PFSK-1 (cell line): ENCODE measurements around the gene MARK3.

Experiments
- FOXP2 ChIP-seq: optimal IDR thresholded peaks from 2 replicates; pipeline ENCODE3; 2011; ENCODE audit warnings: borderline replicate concordance, control low read depth, inconsistent platforms; ENCODE audit not compliant: insufficient read depth; ENCODE audit errors: extremely low read length, extremely low read depth
- POLR2AphosphoS5 ChIP-seq: IDR thresholded peaks from 2 replicates; pipeline ENCODE4 v1.6.1; 2012; ENCODE audit warnings: low read depth, mild to moderate bottlenecking, control low read depth, low read length, moderate library complexity
- SIN3A ChIP-seq: IDR thresholded peaks from 2 replicates; pipeline ENCODE4 v1.6.1; 2012; ENCODE audit warnings: mild to moderate bottlenecking, low read length, moderate library complexity, borderline replicate concordance; ENCODE audit not compliant: insufficient read depth
- TAF1 ChIP-seq: IDR thresholded peaks from 2 replicates; pipeline ENCODE4 v1.6.1; 2012; ENCODE audit warnings: low read length, control low read depth, borderline replicate concordance; ENCODE audit not compliant: insufficient read depth
- TF ChIP-seq, protein P1 (sequence below), 2 experiments: IDR thresholded peaks; 2 replicates each; pipeline versions ENCODE4 v1.6.1 to v1.8.0; 2011 to 2012; ENCODE audit warnings: low read depth in 2 of 2, low read length in 2 of 2, control low read depth in 1 of 2, inconsistent platforms in 1 of 2, mild to moderate bottlenecking in 1 of 2, moderate library complexity in 1 of 2; ENCODE audit not compliant: insufficient read depth in 1 of 2

The MARK3 gene

DNA sequence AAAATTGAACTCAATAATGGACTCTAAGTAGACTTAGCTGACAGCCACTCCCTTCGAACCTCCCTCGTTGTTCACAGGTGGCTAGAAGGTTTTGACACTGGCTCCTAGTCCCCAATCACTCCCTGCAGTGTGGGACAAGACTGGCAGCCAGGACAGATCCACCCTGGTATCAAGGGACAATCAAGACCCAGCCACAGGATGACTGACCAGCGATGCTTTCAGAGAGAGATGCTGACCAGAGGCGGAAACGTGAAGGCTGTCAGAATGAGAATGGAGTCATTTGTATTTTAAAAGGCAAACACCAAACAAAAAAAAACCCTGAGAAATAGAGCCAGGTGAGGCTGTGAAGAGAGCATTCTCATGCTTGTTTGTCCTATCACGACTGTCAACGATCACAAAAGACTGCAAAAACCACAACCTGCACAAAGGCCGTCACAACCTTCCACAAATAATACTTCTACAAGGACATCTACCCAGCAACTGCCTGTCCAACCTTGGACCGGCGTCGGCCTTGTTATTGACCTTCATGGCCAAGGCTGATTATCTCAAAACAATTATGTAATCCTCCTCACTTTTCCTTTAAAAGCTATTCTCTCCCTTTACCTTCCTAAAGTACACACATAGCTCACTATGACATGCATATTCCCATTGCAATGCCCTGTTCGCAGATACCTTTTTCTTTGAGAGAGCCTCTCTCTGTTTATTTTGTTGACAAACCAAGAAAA is 38.0 kb upstream of the MARK3 start:
- TF ChIP-seq SIN3A (no peak), TAF1 (no peak), FOXP2 (no peak), POLR2AphosphoS5 (no peak)
- TF ChIP-seq, protein P1, sequence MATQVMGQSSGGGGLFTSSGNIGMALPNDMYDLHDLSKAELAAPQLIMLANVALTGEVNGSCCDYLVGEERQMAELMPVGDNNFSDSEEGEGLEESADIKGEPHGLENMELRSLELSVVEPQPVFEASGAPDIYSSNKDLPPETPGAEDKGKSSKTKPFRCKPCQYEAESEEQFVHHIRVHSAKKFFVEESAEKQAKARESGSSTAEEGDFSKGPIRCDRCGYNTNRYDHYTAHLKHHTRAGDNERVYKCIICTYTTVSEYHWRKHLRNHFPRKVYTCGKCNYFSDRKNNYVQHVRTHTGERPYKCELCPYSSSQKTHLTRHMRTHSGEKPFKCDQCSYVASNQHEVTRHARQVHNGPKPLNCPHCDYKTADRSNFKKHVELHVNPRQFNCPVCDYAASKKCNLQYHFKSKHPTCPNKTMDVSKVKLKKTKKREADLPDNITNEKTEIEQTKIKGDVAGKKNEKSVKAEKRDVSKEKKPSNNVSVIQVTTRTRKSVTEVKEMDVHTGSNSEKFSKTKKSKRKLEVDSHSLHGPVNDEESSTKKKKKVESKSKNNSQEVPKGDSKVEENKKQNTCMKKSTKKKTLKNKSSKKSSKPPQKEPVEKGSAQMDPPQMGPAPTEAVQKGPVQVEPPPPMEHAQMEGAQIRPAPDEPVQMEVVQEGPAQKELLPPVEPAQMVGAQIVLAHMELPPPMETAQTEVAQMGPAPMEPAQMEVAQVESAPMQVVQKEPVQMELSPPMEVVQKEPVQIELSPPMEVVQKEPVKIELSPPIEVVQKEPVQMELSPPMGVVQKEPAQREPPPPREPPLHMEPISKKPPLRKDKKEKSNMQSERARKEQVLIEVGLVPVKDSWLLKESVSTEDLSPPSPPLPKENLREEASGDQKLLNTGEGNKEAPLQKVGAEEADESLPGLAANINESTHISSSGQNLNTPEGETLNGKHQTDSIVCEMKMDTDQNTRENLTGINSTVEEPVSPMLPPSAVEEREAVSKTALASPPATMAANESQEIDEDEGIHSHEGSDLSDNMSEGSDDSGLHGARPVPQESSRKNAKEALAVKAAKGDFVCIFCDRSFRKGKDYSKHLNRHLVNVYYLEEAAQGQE (IDR thresholded peaks at IDR 0.05; ENCODE audit: insufficient read depth in 1 of 2, low read depth in 2 of 2, low read length in 2 of 2), result no peak

DNA sequence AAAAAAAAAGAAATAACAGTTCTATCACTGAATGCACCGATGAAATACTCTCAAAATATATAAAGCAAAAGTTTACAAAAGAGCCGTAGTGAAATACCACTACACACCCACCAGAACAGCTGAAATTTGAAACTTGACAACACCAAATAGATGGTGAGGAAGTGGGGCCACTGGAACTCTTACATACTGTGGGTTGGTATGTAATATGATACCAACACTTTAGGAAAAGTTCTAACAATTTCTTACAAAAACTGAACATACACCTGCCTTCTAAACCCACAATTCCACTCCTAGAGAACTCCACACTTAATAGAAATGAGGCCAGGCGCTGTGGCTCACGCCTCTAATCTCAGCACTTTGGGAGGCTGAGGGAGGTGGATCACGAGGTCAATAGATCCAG is 37.1 kb upstream of the MARK3 start:
- TF ChIP-seq, protein P1 (IDR thresholded peaks at IDR 0.05; ENCODE audit: insufficient read depth in 1 of 2, low read depth in 2 of 2, low read length in 2 of 2), result no peak
- no peak for TF ChIP-seq SIN3A

DNA sequence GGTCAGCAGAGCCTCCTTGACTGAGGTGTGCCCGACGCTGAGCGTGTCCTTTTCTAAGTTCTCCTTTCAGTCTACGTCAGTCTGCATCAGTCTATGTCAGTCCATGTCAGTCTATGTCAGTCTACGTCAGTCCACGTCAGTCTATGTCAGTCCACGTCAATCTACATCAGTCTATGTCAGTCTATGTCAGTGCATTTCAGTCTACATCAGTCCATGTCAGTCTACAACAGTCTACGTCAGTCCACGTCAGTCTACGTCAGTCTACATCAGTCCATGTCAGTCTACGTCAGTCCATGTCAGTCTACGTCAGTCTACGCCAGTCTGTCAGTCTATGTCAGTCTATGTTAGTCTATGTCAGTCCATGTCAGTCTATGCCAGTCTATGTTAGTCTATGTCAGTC is 35.2 kb upstream of the MARK3 start:
- TF ChIP-seq, protein P1 (IDR thresholded peaks at IDR 0.05; ENCODE audit: insufficient read depth in 1 of 2, low read depth in 2 of 2, low read length in 2 of 2), result no peak
- TF ChIP-seq FOXP2 (no peak), SIN3A (no peak), TAF1 (no peak), POLR2AphosphoS5 (no peak)

DNA sequence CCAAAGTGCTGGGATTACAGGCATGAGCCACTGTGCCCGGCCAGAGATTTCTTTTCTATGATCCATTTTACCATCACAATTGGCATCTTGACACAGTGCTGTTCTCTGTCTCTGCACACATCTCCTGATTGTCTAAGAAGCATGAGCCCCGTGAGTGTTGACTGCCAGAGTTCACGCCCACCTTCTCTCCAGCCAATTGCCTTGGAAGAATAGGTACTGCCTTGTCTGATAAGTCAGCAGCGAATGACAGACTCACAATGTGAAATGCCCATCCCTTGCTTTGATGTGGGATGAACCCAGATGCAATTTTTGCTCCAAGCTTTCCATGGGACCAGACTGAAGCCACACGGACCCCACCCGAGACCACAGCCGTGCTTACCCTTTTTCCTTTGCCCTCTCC is 31.9 kb upstream of the MARK3 start:
- no peak for TF ChIP-seq SIN3A
- TF ChIP-seq, protein P1 (IDR thresholded peaks at IDR 0.05; ENCODE audit: insufficient read depth in 1 of 2, low read depth in 2 of 2, low read length in 2 of 2), result no peak

DNA sequence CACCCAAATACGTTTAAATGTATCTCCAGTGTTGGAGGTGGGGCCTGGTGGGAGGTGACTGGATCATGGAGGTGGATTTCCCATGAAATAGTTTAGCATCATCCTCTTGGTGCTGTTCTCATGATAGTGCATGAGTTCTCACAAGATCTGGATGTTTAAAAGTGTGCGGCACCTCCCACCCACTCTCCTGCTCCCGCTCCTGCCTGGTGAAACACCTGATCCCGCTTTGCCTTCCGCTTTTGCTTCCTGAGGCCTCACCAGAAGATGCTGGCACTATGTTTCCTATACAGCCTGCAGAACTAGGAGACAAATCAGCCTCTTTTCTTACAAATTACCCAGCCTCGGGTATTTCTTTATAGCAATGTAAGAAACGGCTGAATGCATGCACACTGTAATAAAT is 31.1 kb upstream of the MARK3 start:
- TF ChIP-seq TAF1 (no peak), FOXP2 (no peak), SIN3A (no peak), POLR2AphosphoS5 (no peak)
- TF ChIP-seq, protein P1 (IDR thresholded peaks at IDR 0.05; ENCODE audit: insufficient read depth in 1 of 2, low read depth in 2 of 2, low read length in 2 of 2), result no peak
